GM21360 (cell line): ENCODE results near the gene KCMF1.
A peak's percentile ranks its signal among the peaks of the same experiment; 100 is the strongest.

ENCODE experiments used
- ATAC-seq: cut with Tn5 transposase; IDR thresholded peaks from one replicate; pipeline ENCODE4 v1.9.1; 2021; ENCODE audit warnings: mild to moderate bottlenecking, moderate library complexity; ENCODE audit not compliant: unreplicated experiment

Gene KCMF1

DNA sequence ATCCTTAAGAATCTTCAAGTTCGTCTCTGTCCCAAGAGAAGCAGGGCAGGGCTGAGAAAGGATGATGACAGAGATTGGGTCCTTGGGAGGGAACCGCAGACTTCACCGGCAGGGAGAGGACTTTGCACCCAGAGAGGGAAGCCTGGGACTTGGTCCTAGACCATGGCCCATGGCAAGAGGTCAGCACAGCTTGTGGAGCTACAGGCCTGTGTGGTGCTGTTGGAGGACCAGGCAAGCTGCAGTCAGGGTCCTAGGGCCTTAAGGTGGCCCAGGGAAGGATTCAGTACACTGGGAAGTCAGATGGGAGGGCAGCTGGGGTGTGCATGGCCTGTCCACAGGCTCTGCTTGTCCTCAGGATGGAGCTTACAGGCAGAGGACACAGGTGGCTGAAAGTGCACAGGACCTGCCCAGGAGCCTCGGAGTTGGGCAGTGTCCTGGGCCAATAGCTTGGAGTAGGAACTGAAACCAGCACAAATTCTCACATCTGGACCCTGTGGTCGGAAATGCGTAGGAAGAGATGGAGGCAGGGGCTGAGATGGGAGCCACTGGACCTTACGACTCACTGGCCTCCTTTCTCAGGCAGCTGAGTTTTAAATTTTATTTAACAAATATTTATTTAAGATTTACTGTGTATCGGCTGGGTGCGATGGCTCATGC lies 105.8 kb downstream of the KCMF1 start:
- ATAC-seq: peak; percentile 59

DNA sequence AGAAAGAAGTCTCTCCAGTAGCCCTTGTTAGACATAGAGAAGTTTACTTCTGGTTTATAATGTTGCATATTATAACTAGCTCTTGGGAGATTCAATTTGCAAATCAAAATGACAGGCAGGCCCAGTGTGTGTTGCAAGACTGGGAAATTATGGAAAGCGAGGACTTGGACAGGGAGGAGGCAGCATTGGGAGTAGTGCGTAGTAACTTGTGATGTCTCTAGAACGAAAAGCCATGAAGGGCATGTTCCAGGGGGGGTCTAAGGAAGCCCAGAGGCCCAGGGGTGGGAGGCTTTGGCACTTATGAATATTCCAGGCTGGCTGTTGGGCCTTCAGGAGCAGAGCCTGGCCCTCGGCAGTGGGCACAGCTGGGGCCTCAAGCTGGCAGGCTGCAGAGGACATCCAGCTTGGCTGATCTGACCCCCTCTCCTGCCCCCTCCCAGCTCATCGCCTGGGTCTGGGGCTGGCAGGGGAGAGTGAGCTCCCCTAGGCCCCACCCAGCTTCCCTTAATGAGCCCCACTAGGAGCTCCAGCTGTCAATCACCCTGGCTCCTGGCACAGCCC lies 107.0 kb downstream of the KCMF1 start:
- no peak for ATAC-seq

DNA sequence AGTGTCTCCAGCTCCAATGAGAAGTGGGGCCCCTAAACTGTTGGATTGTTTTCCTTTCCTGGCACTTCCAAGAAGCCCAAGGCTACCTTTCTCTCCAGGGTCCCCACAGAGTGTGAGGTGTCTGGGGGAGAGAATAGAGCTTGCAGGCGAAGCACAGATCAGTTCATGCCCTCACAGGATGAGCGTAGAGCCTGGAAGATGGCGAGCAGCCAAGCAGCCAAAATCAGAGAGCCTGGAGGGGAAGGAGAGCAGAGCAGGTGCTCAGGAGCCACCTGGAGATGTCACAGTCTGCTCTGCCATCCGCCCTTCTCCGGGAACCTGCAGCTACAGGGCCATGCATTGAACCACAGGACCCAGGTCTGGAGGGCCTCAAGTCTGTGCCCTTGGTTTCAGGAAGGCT lies 107.6 kb downstream of the KCMF1 start:
- no peak for ATAC-seq

DNA sequence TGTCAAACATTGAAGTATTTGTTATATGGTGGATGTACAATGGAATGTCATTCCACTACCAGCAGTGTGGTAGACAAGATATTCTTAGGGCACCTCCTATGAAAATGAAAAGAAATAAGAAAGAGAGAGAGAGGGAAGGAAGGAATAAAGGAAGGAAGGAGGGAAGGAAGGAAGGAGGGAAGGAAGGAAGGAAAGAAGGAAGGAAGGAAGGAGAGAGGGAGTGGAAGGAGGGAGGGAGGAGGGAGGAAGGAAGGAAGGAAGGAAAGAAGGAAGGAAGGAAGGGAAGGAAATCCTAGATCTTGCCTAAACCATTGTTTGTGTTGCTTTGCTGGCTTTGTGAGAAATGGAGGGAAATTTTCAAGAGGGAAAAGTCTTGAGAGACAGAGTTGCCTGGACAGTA lies 112.1 kb downstream of the KCMF1 start:
- ATAC-seq: no peak

DNA sequence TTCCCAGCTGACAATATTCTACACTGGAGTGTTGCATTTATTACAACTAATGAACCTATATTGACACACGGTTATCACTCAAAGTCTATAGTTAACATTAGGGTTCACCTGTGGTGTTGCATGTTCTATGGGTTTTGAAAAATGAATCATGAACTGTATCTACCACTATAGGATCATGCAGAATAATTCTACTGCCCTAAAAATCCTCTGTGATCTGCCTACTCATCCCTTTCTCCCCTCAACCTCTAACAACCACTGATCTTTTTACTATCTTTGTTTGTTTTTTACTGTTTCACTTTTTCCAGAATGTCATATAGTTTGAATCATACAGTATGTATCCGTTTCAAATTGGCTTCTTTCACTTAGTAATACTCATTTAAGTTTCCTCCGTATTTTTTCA lies 114.6 kb downstream of the KCMF1 start:
- no peak for ATAC-seq

DNA sequence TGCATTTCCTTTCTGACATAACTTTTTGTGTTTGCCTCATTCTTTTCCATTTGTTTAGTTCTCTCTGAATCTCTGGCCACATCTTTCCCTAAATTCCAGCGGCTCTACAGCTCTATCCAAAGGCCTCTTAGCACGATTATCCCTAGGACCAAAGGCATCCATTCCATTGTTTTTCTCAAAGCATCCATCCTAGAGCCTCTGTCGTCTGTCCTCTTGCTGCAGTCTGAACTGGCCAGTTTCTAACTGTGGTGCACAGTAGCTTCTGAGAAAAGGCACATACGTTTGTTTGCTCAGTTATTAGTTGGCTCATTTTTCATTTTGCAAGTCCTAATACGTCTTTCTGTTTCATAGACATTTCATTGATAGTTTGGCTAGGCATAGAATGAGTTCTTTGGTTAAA lies 116.6 kb downstream of the KCMF1 start:
- ATAC-seq: no peak

DNA sequence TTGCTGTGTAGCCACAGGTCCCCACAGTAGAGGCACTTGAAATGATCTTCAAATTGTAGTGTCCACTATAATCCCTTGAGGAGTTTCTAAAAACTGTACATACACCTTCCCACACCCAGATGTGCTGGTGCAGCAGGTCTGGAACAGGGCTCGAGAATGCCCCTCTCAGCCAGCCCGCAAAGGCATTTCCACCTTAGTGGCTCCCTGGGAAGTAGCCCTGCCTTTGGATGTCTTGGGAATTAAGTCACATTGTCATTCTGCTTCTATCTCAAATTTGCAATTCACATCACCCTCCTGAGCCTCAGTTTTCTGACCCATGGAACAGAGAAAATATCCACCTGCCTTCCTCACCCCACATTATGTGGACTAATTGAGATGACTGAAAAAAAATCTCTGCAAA lies 118.0 kb downstream of the KCMF1 start:
- ATAC-seq: no peak

DNA sequence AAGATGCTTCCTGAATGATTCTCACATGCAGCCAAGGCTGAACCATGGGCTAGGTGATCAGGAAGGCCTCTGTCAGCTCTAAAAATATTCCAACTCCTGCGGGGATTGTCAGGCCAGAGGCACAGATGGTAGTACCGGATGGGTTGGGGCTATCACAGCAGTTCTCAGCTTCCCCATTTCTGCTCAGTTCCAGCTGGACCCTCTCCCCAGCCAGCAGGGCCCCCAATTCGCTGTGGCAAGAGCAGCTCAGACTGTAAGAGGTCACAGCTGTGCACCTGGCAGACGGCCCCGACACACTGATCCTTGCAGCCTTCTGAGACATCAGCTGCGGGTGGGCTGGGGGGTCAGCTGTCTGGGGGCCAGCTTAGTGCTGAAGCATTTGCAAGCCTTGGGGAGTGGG lies 118.6 kb downstream of the KCMF1 start:
- ATAC-seq: no peak

DNA sequence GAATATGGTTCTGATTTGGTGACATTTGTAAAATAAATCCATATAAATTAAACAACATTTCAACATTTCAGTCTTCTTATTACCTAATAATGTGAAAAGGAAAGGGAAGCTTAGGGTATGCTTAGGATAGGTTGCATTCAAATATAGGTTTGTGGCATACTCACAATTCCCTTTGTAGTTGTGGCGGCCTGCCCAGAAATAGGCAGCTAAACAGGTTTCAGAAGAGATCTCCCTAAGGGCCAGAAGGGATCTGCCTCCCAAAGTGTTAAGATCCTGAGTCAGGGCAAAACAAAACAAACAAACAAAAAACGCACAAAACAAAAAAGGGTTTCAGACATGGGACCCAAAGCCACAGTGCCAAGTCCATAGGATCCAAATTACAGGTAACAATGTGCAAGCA lies 120.9 kb downstream of the KCMF1 start:
- ATAC-seq: no peak

DNA sequence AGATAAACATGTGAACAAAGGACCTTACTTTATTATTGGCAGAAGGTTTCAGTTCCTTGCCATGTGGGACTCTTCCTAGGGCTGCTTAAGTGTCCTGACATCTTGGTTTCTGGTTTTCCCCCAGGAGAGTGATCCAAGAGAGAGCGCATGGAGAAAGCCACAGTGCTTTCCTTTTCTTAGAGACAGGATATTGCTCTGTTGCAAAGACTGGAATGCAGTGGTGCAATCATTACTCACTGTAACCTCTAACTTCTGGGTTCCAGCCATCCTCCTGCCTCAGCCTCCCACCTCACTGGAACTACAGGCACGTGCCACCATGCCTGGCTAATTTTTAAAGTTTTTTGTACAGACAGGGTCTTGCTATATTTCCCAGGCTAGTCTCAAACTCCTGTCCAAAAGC lies 124.1 kb downstream of the KCMF1 start:
- ATAC-seq: no peak

DNA sequence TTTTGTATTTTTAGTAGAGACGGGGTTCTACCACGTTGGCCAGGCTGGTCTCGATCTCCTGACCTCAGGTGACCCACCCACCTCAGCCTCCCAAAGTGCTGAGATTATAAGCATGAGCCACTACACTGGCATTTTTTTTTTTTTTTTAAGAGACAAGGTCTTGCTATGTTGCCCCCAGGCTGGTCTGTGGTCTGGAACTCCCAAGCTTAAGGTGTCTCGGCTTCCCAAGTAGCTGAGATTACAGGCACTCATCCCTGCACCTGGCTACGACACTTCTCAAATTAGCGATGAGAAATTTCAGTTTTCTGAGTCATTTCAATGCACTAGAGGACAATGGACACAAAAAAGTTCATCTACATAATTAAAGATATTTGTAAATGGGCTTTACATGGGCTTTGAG lies 125.7 kb downstream of the KCMF1 start:
- ATAC-seq: no peak

DNA sequence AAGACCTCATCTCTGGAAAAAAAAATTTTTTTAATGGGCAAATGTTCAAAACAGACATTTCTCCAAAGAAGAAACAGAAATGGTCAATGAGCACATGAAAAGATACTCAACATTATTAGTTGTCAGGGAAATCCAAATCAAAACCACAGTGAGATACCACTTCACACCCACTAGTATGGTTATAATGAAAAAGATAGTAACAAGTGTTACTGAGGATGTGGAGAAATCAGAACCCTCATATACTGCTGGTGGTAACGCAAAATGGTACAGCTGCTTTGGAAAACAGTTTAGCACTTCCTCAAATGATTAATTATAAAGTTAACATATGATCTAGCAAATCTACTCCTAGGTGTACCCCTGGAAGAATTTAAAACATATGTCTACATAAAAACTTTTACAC lies 133.3 kb downstream of the KCMF1 start:
- no peak for ATAC-seq

DNA sequence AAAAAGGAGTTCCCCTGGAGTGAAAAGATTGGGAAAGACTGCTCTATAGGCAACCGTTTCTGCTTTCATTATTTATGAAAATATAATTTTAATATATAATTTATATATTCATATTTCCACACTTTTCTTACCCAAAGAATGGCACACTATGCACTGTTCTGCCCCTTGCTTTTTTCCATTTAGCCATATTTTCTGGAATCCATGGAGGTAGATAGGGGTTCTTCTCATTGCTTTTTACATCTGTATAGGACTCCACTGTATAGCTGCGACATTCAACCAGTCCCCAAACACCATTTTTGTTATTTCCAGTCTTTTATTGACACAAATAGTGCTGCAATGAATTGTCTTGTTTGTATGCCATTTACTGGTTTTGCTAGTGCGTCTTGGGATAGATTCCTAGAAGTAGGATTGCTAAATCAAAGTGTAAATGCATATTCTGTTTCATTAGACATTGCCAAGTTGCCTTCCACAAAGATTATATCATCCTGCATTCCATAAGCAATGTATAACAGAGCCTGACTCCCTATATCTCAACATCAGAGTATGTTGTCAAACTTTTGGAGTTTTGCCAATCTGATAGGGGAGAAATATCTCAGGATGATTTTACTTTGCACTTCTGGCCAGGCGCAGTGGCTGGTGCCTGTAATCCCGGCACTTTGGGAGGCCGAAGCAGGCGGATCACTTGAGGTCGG lies 135.7 kb downstream of the KCMF1 start:
- ATAC-seq: no peak
